HCT116 (cell line): Measurements from ENCODE around the gene ADGRF5. TPM values are rescaled to one million over a fixed set of nuclear protein-coding genes. Genes with fewer than 3 reads are reported as not detected.

Experiments
- ATAC-seq: fragments of 200-7000 bp; cut with Tn5 transposase; 2 replicates; pipeline ENCODE4 v1.9.1; 2020; ENCODE audit warnings: mild to moderate bottlenecking, moderate library complexity
- BruUV-seq: library from RNA; stranded (reverse); fragments of 400-500 nt; replicated peaks from 2 replicates; lab custom pipeline; 2021; lab: Mats Ljungman, UMichigan
- CTCF ChIA-PET: fragments of 300-600 bp; sonication (Branson Sonifier 250); formaldehyde crosslinking; loops from one replicate; lab custom pipeline; 2021; ENCODE audit warnings: antibody characterized with exemption; lab: Charles Lee
- POLR2A ChIA-PET: fragments of 300-600, 350-600 bp; sonication (Branson Sonifier 250); formaldehyde crosslinking; loops from one replicate; lab custom pipeline; 2021; ENCODE audit warnings: antibody characterized with exemption; lab: Charles Lee
- RAD21 ChIA-PET, 2 experiments: fragments of 300-600 bp; sonication (Branson Sonifier 250); formaldehyde crosslinking; loops; one replicate each; lab custom pipeline; 2023; ENCODE audit warnings: low total read pairs in 2 of 2; ENCODE audit not compliant: uncharacterized antibody in 2 of 2, unreplicated experiment in 2 of 2, low non-redundant PET in 1 of 2; lab: Charles Lee
- DNase-seq: peaks from one replicate; pipeline ENCODE4 v3.0.0-alpha.2; 2010; ENCODE audit warnings: low read depth, low spot score
- H2AFZ ChIP-seq: fragments of 200-600 bp; shearing (Covaris generic), sonication (generic); 2 replicates; pipeline ENCODE4 v1.6.1; 2017; ENCODE audit warnings: low read depth, mixed run types, mixed read lengths, antibody characterized with exemption, low read length; ENCODE audit not compliant: poor library complexity, severe bottlenecking
- H3K27ac ChIP-seq: 2 replicates; pipeline ENCODE4 v1.5.1; 2012; ENCODE audit warnings: low read depth, low read length
- H3K27me3 ChIP-seq: fragments of 200-600 bp; sonication (generic); 2 replicates; pipeline ENCODE4 v1.6.1; 2016; ENCODE audit warnings: mixed run types, low read length, mixed read lengths; ENCODE audit not compliant: insufficient read depth
- H3K36me3 ChIP-seq, 2 experiments: fragments of 200-500 bp in 1 of 2; fragments of 200-600 bp in 1 of 2; sonication (Bioruptor generic) in 1 of 2; sonication (generic) in 1 of 2; 2 replicates each; pipeline versions ENCODE4 v1.5.1 to v1.6.1; 2014 to 2016; ENCODE audit warnings: low read length in 2 of 2, inconsistent platforms in 1 of 2, mixed read lengths in 1 of 2, mixed run types in 1 of 2; ENCODE audit not compliant: insufficient read depth in 2 of 2, control insufficient read depth in 1 of 2
- H3K4me1 ChIP-seq, 2 experiments: fragments of 200-600 bp in 1 of 2; sonication (generic) in 1 of 2; 2 replicates each; pipeline versions ENCODE4 v1.5.1 to v1.6.1; 2012 to 2017; ENCODE audit warnings: low read length in 2 of 2, inconsistent platforms in 1 of 2, mild to moderate bottlenecking in 1 of 2, mixed read lengths in 1 of 2, mixed run types in 1 of 2, moderate library complexity in 1 of 2; ENCODE audit not compliant: insufficient read depth in 2 of 2, control insufficient read depth in 1 of 2
- H3K4me2 ChIP-seq: fragments of 200-600 bp; sonication (generic); 2 replicates; pipeline ENCODE4 v1.6.1; 2017; ENCODE audit warnings: mixed run types, low read length, mixed read lengths
- H3K4me3 ChIP-seq, 2 experiments: fragments of 200-600 bp in 1 of 2; sonication (generic) in 1 of 2; replicated peaks in 1 of 2; 2 replicates each; pipeline ENCODE4 v1.5.1; 2011 to 2016; ENCODE audit warnings: low read length in 2 of 2, control low read depth in 1 of 2, low read depth in 1 of 2, mild to moderate bottlenecking in 1 of 2, mixed read lengths in 1 of 2, mixed run types in 1 of 2
- H3K79me2 ChIP-seq: fragments of 200-600 bp; sonication (generic); 2 replicates; pipeline ENCODE4 v1.6.1; 2017; ENCODE audit warnings: mild to moderate bottlenecking, mixed run types, low read length, moderate library complexity, mixed read lengths; ENCODE audit not compliant: insufficient read depth
- H3K9ac ChIP-seq: fragments of 200-600 bp; sonication (generic); 2 replicates; pipeline ENCODE4 v1.6.1; 2016; ENCODE audit warnings: low read length, mixed read lengths
- H3K9me2 ChIP-seq: fragments of 200-600 bp; sonication (generic), shearing (Covaris generic); 2 replicates; pipeline ENCODE4 v1.6.1; 2017; ENCODE audit warnings: mixed run types, mild to moderate bottlenecking, moderate library complexity; ENCODE audit not compliant: insufficient read depth
- H3K9me3 ChIP-seq, 2 experiments: fragments of 200-500 bp in 1 of 2; fragments of 200-600 bp in 1 of 2; sonication (Bioruptor generic) in 1 of 2; sonication (generic) in 1 of 2; 2 replicates each; pipeline ENCODE4 v1.6.1; 2014 to 2017; ENCODE audit warnings: low read length in 2 of 2, mixed read lengths in 2 of 2, inconsistent platforms in 1 of 2, low read depth in 1 of 2, mild to moderate bottlenecking in 1 of 2, mixed run types in 1 of 2, moderate library complexity in 1 of 2; ENCODE audit not compliant: control insufficient read depth in 1 of 2, insufficient read depth in 1 of 2
- H4K20me1 ChIP-seq: fragments of 200-600 bp; sonication (generic), shearing (Covaris generic); 2 replicates; pipeline ENCODE4 v1.6.1; 2017; ENCODE audit warnings: mixed run types, mild to moderate bottlenecking, moderate library complexity; ENCODE audit not compliant: insufficient read depth
- EGR1 ChIP-seq: IDR thresholded peaks from 2 replicates; pipeline ENCODE4 v1.6.1; 2012; ENCODE audit warnings: low read depth
- ELF1 ChIP-seq: IDR thresholded peaks from 2 replicates; pipeline ENCODE4 v1.6.1; 2012; ENCODE audit warnings: low read depth, borderline replicate concordance
- EZH2 ChIP-seq: fragments of 200-600 bp; sonication (generic); IDR thresholded peaks from 2 replicates; pipeline ENCODE4 v1.6.1; 2017; ENCODE audit warnings: antibody characterized with exemption, mixed run types
- JUND ChIP-seq: IDR thresholded peaks from 2 replicates; pipeline ENCODE4 v1.6.1; 2012
- POLR2A ChIP-seq: IDR thresholded peaks from 2 replicates; pipeline ENCODE4 v1.7.0; 2011; ENCODE audit warnings: borderline replicate concordance; ENCODE audit not compliant: insufficient read depth, insufficient read length; ENCODE audit errors: extremely low read depth
- RAD21 ChIP-seq: IDR thresholded peaks from 2 replicates; pipeline ENCODE4 v1.6.1; 2012; ENCODE audit warnings: low read depth, mild to moderate bottlenecking
- SIN3A ChIP-seq: IDR thresholded peaks from 2 replicates; pipeline ENCODE4 v1.6.1; 2012; ENCODE audit warnings: low read depth
- SP1 ChIP-seq: IDR thresholded peaks from 2 replicates; pipeline ENCODE4 v1.6.1; 2012; ENCODE audit warnings: low read depth
- YY1 ChIP-seq: IDR thresholded peaks from 2 replicates; pipeline ENCODE4 v1.6.1; 2011; ENCODE audit warnings: low read length, low read depth, moderate library complexity, mild to moderate bottlenecking; ENCODE audit not compliant: insufficient replicate concordance; ENCODE audit errors: extremely low read depth
- ZFX ChIP-seq: fragments of 450-650 bp; IDR thresholded peaks from 2 replicates; pipeline ENCODE4 v1.6.1; 2017
- ZNF274 ChIP-seq: fragments of 200-500 bp; sonication (Bioruptor generic); IDR thresholded peaks from 2 replicates; pipeline ENCODE4 v1.6.1; 2014; ENCODE audit warnings: mild to moderate bottlenecking, low read depth, low read length, inconsistent platforms
- intact Hi-C: fragments of 100-400 bp; cut with micrococcal nuclease; formaldehyde crosslinking; loops from 2 replicates; pipeline ENCODE4 v1.10.0; 2022
- total RNA-seq: library from RNA; stranded (reverse); gene quantifications from one replicate; pipeline ENCODE4 v1.2.1, GENCODE V29; 2021; ENCODE audit not compliant: unreplicated experiment
- TF ChIP-seq, protein P1 (sequence below): IDR thresholded peaks from 2 replicates; pipeline ENCODE4 v1.6.1; 2011; ENCODE audit warnings: mild to moderate bottlenecking, low read length, moderate library complexity; ENCODE audit not compliant: insufficient replicate concordance; ENCODE audit errors: extremely low read depth

ADGRF5 gene
- total RNA-seq, 1 experiment from 2014 or later, result 0.17 TPM

DNA sequence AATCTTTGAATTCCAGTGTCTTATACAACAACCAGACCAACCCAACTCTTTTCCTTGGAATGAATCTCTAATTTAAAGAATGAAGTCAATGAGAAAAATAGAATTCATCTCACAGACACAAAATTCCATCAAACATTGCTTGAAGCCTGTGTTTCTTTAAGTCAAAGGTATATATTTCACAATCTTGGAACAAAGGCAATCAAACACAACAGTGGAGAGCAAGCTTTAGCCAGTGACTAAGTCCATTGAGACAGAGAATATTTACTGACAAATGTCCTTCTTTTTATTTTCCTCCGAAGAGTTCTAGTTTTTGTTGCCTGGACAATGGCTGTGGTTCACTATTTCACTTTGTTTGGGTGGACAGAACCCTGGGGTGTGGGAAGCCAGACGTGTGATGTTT is 92.8 kb downstream of the ADGRF5 start:
- intact Hi-C loops, result no loop called here
- TF ChIP-seq SP1 (no peak), ZFX (no peak), ZNF274 (no peak), POLR2A (no peak), JUND (no peak), ELF1 (no peak), SIN3A (no peak), EGR1 (no peak), YY1 (no peak), EZH2 (no peak), RAD21 (no peak)
- TF ChIP-seq, protein P1, sequence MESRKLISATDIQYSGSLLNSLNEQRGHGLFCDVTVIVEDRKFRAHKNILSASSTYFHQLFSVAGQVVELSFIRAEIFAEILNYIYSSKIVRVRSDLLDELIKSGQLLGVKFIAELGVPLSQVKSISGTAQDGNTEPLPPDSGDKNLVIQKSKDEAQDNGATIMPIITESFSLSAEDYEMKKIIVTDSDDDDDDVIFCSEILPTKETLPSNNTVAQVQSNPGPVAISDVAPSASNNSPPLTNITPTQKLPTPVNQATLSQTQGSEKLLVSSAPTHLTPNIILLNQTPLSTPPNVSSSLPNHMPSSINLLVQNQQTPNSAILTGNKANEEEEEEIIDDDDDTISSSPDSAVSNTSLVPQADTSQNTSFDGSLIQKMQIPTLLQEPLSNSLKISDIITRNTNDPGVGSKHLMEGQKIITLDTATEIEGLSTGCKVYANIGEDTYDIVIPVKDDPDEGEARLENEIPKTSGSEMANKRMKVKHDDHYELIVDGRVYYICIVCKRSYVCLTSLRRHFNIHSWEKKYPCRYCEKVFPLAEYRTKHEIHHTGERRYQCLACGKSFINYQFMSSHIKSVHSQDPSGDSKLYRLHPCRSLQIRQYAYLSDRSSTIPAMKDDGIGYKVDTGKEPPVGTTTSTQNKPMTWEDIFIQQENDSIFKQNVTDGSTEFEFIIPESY, result no peak
- Histone ChIP-seq H3K27ac (no peak overlapping the region), H2AFZ (no peak overlapping the region), H3K4me2 (no peak overlapping the region), H4K20me1 (no peaks in the 10 kb centered on the region), H3K79me2 (no peaks in the 10 kb centered on the region), H3K9me2 (no peaks in the 10 kb centered on the region), H3K9me3 (no peaks in the 10 kb centered on the region), H3K9ac (no peak overlapping the region), H3K4me1 (no peaks in the 10 kb centered on the region), H3K4me3 (no peak overlapping the region), H3K36me3 (no peaks in the 10 kb centered on the region), H3K27me3 (no peaks in the 10 kb centered on the region)
- no TSS peak for BruUV-seq
- POLR2A ChIA-PET, result no interaction called here
- CTCF ChIA-PET, result no interaction called here
- DNase-seq, result no peak
- RAD21 ChIA-PET, result no interaction called here
- ATAC-seq, result no peak
